ENCODE results near the gene MRPL51.

Gene MRPL51

DNA sequence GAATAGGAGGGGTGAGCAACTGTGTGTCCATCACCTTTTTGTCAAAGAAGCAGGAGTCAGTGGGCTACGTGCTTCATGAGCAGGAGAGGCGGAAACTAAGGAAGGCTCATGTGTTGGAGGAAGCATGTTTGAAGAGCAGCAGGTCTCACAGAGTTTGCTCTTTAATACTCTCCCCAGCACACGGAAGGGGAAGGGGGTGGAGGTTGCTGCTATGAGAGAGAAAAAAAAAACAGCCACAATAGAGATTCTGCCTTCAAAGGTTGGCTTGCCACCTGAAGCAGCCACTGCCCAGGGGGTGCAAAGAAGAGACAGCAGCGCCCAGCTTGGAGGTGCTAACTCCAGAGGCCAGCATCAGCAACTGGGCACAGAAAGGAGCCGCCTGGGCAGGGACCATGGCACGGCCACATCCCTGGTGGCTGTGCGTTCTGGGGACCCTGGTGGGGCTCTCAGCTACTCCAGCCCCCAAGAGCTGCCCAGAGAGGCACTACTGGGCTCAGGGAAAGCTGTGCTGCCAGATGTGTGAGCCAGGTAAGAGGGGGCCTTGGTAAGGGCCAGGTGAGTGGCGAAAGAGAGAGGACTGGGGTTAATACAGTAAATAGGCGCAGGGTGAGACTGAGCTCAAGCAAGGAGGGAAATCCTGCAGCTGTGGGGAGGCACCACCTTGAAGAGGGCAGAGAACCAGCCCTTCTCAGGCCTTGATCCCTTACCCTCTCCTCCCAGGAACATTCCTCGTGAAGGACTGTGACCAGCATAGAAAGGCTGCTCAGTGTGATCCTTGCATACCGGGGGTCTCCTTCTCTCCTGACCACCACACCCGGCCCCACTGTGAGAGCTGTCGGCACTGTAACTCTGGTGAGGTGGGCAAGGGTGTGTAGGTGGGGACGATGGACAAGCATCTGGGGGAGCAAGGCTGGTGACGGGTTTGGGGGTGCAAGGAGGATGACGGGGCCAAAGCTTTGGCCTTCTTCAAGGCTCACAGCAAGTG, 48.1 kb downstream of the MRPL51 start, which contains the start of gene CD27:
TSS of gene CD27 (plus strand) at position 252 of the 985 bp plus-strand sequence. CDS start at position 393, 141 bp downstream.
- Histone ChIP-seq H3K27ac (ENCODE audit: low read depth, low read length) (no peak within 1 kb of the TSS), H3K36me3 (ENCODE audit: insufficient read depth, low read length) (no peaks in the 10 kb centered on the region), H2AFZ (ENCODE audit: low read length, unreplicated experiment) (no peak within 1 kb of the TSS), H3K4me1 (ENCODE audit: control insufficient read depth, insufficient read depth, low read length, unreplicated experiment) (peaks cover 2% of the 10 kb centered on the region), H3K27me3 (ENCODE audit: insufficient read depth, low read length) (no peaks in the 10 kb centered on the region), H3K79me2 (ENCODE audit: control insufficient read depth, insufficient read depth, low read length, unreplicated experiment) (peaks cover 2% of the 10 kb centered on the region), H3K4me3 (ENCODE audit: low read depth, low read length) (no peak within 1 kb of the TSS)

DNA sequence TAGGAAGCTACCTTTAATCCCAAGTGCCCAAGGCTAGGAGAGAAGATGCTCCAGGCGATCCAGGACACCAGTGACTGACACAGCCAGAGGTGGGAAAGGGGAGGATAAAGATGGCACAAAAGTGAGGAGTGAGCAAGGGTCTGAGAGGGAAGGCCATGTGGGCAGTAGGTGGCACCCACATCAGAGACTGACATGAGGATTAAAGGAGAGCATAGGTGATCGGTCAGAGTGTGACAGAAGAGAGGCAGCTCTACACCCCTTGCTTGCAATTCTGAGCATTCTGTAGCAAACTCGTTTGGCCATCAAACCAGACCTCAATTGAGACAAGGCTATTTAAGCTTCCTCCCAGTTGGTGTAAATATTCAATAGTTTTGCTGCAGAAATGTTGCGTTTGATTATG, 49.0 kb downstream of the MRPL51 start:
- Histone ChIP-seq H3K27ac (ENCODE audit: low read depth, low read length) (no peak overlapping the region), H3K79me2 (ENCODE audit: control insufficient read depth, insufficient read depth, low read length, unreplicated experiment) (no peaks in the 10 kb centered on the region), H3K27me3 (ENCODE audit: insufficient read depth, low read length) (no peaks in the 10 kb centered on the region), H3K4me1 (ENCODE audit: control insufficient read depth, insufficient read depth, low read length, unreplicated experiment) (no peaks in the 10 kb centered on the region), H3K36me3 (ENCODE audit: insufficient read depth, low read length) (no peaks in the 10 kb centered on the region), H2AFZ (ENCODE audit: low read length, unreplicated experiment) (no peak overlapping the region), H3K4me3 (ENCODE audit: low read depth, low read length) (no peak overlapping the region)

DNA sequence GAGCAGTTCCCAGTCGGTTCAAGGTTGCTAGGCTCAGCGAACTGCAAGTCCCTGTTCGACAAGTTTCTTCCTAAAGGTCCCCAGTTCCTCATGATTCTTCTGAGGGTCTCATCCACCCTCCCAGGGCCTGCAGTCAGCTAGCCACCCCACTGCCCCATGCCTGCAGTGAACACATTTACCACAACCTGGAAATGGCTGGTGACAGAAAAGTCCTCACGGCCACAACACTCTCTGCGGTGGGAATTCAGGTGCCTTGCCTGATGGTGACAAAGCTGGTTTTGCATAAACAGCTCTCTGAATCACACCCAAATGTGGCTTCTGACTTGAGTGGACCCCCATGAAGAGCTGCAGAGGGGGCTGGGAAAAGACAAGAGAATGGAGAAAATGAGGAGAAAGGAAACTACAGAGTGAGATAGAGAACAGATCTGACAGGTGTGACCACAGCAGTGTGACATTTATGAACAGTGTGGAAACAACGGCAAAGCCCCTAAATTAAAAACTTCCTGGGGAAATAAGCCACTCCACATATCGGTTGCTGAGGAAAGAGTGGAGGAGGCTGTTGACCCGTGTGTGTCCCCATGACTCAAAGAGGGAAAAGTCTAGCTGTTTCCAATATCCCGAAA, 49.6 kb downstream of the MRPL51 start:
- no peak overlapping the region for H2AFZ ChIP-seq (ENCODE audit: low read length, unreplicated experiment)
- H3K4me1 ChIP-seq (ENCODE audit: control insufficient read depth, insufficient read depth, low read length, unreplicated experiment): no peaks in the 10 kb centered on the region
- H3K36me3 ChIP-seq (ENCODE audit: insufficient read depth, low read length): no peaks in the 10 kb centered on the region
- H3K27me3 ChIP-seq (ENCODE audit: insufficient read depth, low read length): no peaks in the 10 kb centered on the region
- no peak overlapping the region for H3K27ac ChIP-seq (ENCODE audit: low read depth, low read length)
- no peak overlapping the region for H3K4me3 ChIP-seq (ENCODE audit: low read depth, low read length)
- no peaks in the 10 kb centered on the region for H3K79me2 ChIP-seq (ENCODE audit: control insufficient read depth, insufficient read depth, low read length, unreplicated experiment)

DNA sequence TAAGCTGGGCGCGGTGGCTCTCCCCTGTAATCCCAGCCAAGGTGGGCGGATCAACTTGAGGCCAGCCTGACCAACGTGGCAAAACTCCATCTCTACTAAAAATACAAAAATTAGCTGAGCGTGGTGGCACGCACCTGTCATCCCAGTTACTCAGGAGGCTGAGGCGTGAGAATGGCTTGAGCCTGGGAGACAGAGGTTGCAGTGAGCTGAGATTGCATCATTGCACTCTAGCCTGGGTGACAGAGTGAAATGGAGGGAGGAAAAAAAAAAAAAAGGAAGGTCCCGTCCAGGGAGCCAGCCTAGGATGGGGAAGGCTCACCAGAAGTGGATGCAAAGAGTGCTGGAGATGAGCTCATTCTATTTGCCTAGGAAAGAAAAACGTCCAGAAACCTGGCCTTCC, 50.2 kb downstream of the MRPL51 start:
- Histone ChIP-seq H3K27me3 (ENCODE audit: insufficient read depth, low read length) (no peaks in the 10 kb centered on the region), H3K27ac (ENCODE audit: low read depth, low read length) (no peak overlapping the region), H3K79me2 (ENCODE audit: control insufficient read depth, insufficient read depth, low read length, unreplicated experiment) (no peaks in the 10 kb centered on the region), H3K4me3 (ENCODE audit: low read depth, low read length) (no peak overlapping the region), H2AFZ (ENCODE audit: low read length, unreplicated experiment) (no peak overlapping the region), H3K4me1 (ENCODE audit: control insufficient read depth, insufficient read depth, low read length, unreplicated experiment) (no peaks in the 10 kb centered on the region), H3K36me3 (ENCODE audit: insufficient read depth, low read length) (no peaks in the 10 kb centered on the region)
